ENCODE measurements around the gene EPHA4.

EPHA4 gene

GRCh38 chr2:221572219-221572820 lies at the start of gene EPHA4:
TSS of gene EPHA4 (minus strand) at chr2:221572304. CDS start at chr2:221572248, 56 bp downstream.
- DNase-seq (ENCODE audit: low read depth in 2 of 2): peak; percentile 62 to 68

- no peak for DNase-seq (ENCODE audit: low read depth in 2 of 2)
Observed at GRCh38 chr2:221618007-221618406, 45.9 kb upstream of the EPHA4 start.

- DNase-seq (ENCODE audit: low read depth in 2 of 2): no peak
Observed at GRCh38 chr2:221616561-221616960, 44.5 kb upstream of the EPHA4 start.

GRCh38 chr2:221614274-221614673 lies 42.2 kb upstream of the EPHA4 start:
- no peak for DNase-seq (ENCODE audit: low read depth in 2 of 2)

- no peak for DNase-seq (ENCODE audit: low read depth in 2 of 2)
Observed at GRCh38 chr2:221612800-221613199, 40.7 kb upstream of the EPHA4 start.

- no peak for DNase-seq (ENCODE audit: low read depth in 2 of 2)
Observed at GRCh38 chr2:221612161-221612560, 40.1 kb upstream of the EPHA4 start.

- no peak for DNase-seq (ENCODE audit: low read depth in 2 of 2)
Observed at GRCh38 chr2:221610675-221611074, 38.6 kb upstream of the EPHA4 start.

- no peak for DNase-seq (ENCODE audit: low read depth in 2 of 2)
Observed at GRCh38 chr2:221610255-221610654, 38.2 kb upstream of the EPHA4 start.

- DNase-seq (ENCODE audit: low read depth in 2 of 2): no peak
Observed at GRCh38 chr2:221608442-221608841, 36.3 kb upstream of the EPHA4 start.

GRCh38 chr2:221606424-221606823 lies 34.3 kb upstream of the EPHA4 start:
- no peak for DNase-seq (ENCODE audit: low read depth in 2 of 2)

GRCh38 chr2:221605751-221606240 lies 33.7 kb upstream of the EPHA4 start:
- DNase-seq (ENCODE audit: low read depth in 2 of 2): no peak

- no peak for DNase-seq (ENCODE audit: low read depth in 2 of 2)
Observed at GRCh38 chr2:221602938-221603337, 30.8 kb upstream of the EPHA4 start.

- no peak for DNase-seq (ENCODE audit: low read depth in 2 of 2)
Observed at GRCh38 chr2:221601376-221601775, 29.3 kb upstream of the EPHA4 start.

- no peak for DNase-seq (ENCODE audit: low read depth in 2 of 2)
Observed at GRCh38 chr2:221600388-221600787, 28.3 kb upstream of the EPHA4 start.

GRCh38 chr2:221596192-221596591 lies 24.1 kb upstream of the EPHA4 start:
- no peak for DNase-seq (ENCODE audit: low read depth in 2 of 2)

GRCh38 chr2:221590861-221591365 lies 18.8 kb upstream of the EPHA4 start:
- no peak for DNase-seq (ENCODE audit: low read depth in 2 of 2)

GRCh38 chr2:221589696-221590095 lies 17.6 kb upstream of the EPHA4 start:
- DNase-seq (ENCODE audit: low read depth in 2 of 2): no peak

GRCh38 chr2:221588306-221588985 lies 16.3 kb upstream of the EPHA4 start:
- DNase-seq (ENCODE audit: low read depth in 2 of 2): no peak

GRCh38 chr2:221581986-221582385 lies 9.9 kb upstream of the EPHA4 start:
- no peak for DNase-seq (ENCODE audit: low read depth in 2 of 2)

- DNase-seq (ENCODE audit: low read depth in 2 of 2): no peak
Observed at GRCh38 chr2:221574231-221574570, 2.1 kb upstream of the EPHA4 start.

- peak; percentile 65 to 74 for DNase-seq (ENCODE audit: low read depth in 2 of 2)
Observed at GRCh38 chr2:221573430-221574230, 1.5 kb upstream of the EPHA4 start.

GRCh38 chr2:221572821-221573429 lies 821 bp upstream of the EPHA4 start:
- peak in 1 of 2 experiments; percentile 11 for DNase-seq (ENCODE audit: low read depth in 2 of 2)
